Liver (tissue), 9 donors: ENCODE results near the gene AIPL1. TPM values are rescaled to one million over a fixed set of nuclear protein-coding genes. Genes with fewer than 3 reads are reported as not detected.

Experiments
- DNase-seq: peaks from one replicate; pipeline ENCODE4 v3.0.0-alpha.2; 2017; ENCODE audit warnings: low spot score
- H3K27ac ChIP-seq, 2 donors: one replicate each; pipeline ENCODE4 v1.7.0; 2013; ENCODE audit warnings: inconsistent platforms in 2 of 2, low read length in 2 of 2, control low read depth in 1 of 2, low read depth in 1 of 2, mild to moderate bottlenecking in 1 of 2
- H3K27me3 ChIP-seq, 4 donors: one replicate each; pipeline versions ENCODE4 v1.6.1 to v1.7.0; 2013; ENCODE audit warnings: low read length in 3 of 4, inconsistent platforms in 1 of 4, mild to moderate bottlenecking in 1 of 4, moderate library complexity in 1 of 4; ENCODE audit not compliant: control insufficient read depth in 4 of 4, insufficient read depth in 4 of 4
- H3K36me3 ChIP-seq, 4 donors: one replicate each; pipeline versions ENCODE4 v1.6.1 to v1.7.0; 2013; ENCODE audit warnings: low read length in 3 of 4, mild to moderate bottlenecking in 3 of 4, low read depth in 1 of 4, moderate library complexity in 1 of 4; ENCODE audit not compliant: control insufficient read depth in 4 of 4, insufficient read depth in 3 of 4
- H3K4me1 ChIP-seq, 4 donors: one replicate each; pipeline versions ENCODE4 v1.6.1 to v1.7.0; 2013; ENCODE audit warnings: low read length in 3 of 4, mild to moderate bottlenecking in 3 of 4, moderate library complexity in 1 of 4; ENCODE audit not compliant: control insufficient read depth in 4 of 4, insufficient read depth in 4 of 4
- H3K4me3 ChIP-seq, 3 donors: one replicate each; pipeline versions ENCODE4 v1.6.1 to v1.7.0; 2013; ENCODE audit warnings: low read length in 3 of 3, control low read depth in 1 of 3, low read depth in 1 of 3, mild to moderate bottlenecking in 1 of 3
- H3K9ac ChIP-seq, 2 donors: one replicate each; pipeline ENCODE4 v1.7.0; 2013; ENCODE audit warnings: low read length in 2 of 2, mild to moderate bottlenecking in 2 of 2, moderate library complexity in 2 of 2, control low read depth in 1 of 2, low read depth in 1 of 2
- H3K9me3 ChIP-seq, 4 donors: one replicate each; pipeline versions ENCODE4 v1.6.1 to v1.7.0; 2013; ENCODE audit warnings: low read length in 3 of 4; ENCODE audit not compliant: control insufficient read depth in 4 of 4
- EGR1 ChIP-seq, 2 donors: IDR thresholded peaks; 2 replicates each; pipeline ENCODE4 v1.6.1; 2016 to 2018; ENCODE audit warnings: antibody characterized with exemption in 2 of 2, low read depth in 2 of 2
- FOXA1 ChIP-seq: IDR thresholded peaks from 2 replicates; pipeline ENCODE4 v1.6.1; 2016; ENCODE audit warnings: antibody characterized with exemption
- GABPA ChIP-seq, 2 donors: IDR thresholded peaks in 1 of 2; conservative IDR thresholded peaks in 1 of 2; 2 replicates each; pipeline ENCODE4 v1.6.1; 2016; ENCODE audit warnings: antibody characterized with exemption in 2 of 2, mild to moderate bottlenecking in 1 of 2, moderate library complexity in 1 of 2
- HNF4A ChIP-seq, 2 donors: conservative IDR thresholded peaks; 2 replicates each; pipeline ENCODE4 v1.6.1; 2016; ENCODE audit warnings: antibody characterized with exemption in 2 of 2, mild to moderate bottlenecking in 2 of 2
- JUND ChIP-seq, 2 donors: IDR thresholded peaks; 2 replicates each; pipeline ENCODE4 v1.6.1; 2016; ENCODE audit warnings: antibody characterized with exemption in 2 of 2
- NR2F2 ChIP-seq: IDR thresholded peaks from 2 replicates; pipeline ENCODE4 v1.6.1; 2016; ENCODE audit warnings: antibody characterized with exemption
- RAD21 ChIP-seq, 2 donors: IDR thresholded peaks; 2 replicates each; pipeline ENCODE4 v1.6.1; 2016; ENCODE audit warnings: antibody characterized with exemption in 2 of 2, mild to moderate bottlenecking in 2 of 2
- RXRA ChIP-seq, 2 donors: IDR thresholded peaks; 2 replicates each; pipeline ENCODE4 v1.6.1; 2017 to 2018; ENCODE audit warnings: antibody characterized with exemption in 2 of 2, mild to moderate bottlenecking in 1 of 2
- TAF1 ChIP-seq: conservative IDR thresholded peaks from 2 replicates; pipeline ENCODE4 v1.6.1; 2016; ENCODE audit warnings: antibody characterized with exemption, mild to moderate bottlenecking
- YY1 ChIP-seq: IDR thresholded peaks from 2 replicates; pipeline ENCODE4 v1.6.1; 2016; ENCODE audit warnings: antibody characterized with exemption, mild to moderate bottlenecking
- WGBS: extraction: QIAGEN DNeasy Blood & Tissue Kit; methylation state at CpG from one replicate; pipeline ENCODE4 v1.1.7; 2013; 5-methylcytosine and 5-hydroxymethylcytosine counted together
- polyA plus RNA-seq, 2 donors: library from polyadenylated mRNA; stranded (reverse) in 1 of 2; unstranded in 1 of 2; fragments of 200-250 nt in 1 of 2; fragments of >200 nt in 1 of 2; fragmentation: Nextera tagmentation in 1 of 2; extraction: Ambion mirVana in 1 of 2; gene quantifications; one replicate each; pipeline versions ENCODE4 v1.2.1 to v1.2.3, GENCODE V29; 2013 to 2015
- total RNA-seq, 2 donors: library from RNA; depleted of rRNA; stranded (reverse); fragments of >200 nt; gene quantifications; one replicate each; pipeline ENCODE4 v1.2.3, GENCODE V29; 2014
- TF ChIP-seq, protein P1 (sequence below): fragments of 150-350 bp; IDR thresholded peaks from 2 replicates; pipeline ENCODE4 v1.5.1; 2017; ENCODE audit warnings: improper control_type of control experiment, low read depth, low read length; ENCODE audit not compliant: missing input control
- TF ChIP-seq, protein P2 (sequence below): IDR thresholded peaks from 2 replicates; pipeline ENCODE4 v1.6.1; 2016; ENCODE audit warnings: antibody characterized with exemption
- TF ChIP-seq, protein P3 (sequence below): IDR thresholded peaks from 2 replicates; pipeline ENCODE4 v1.6.1; 2016; ENCODE audit warnings: antibody characterized with exemption
- donor health status: healthy.
- donor health status: healthy.
- donor health status: healthy.
- donor health status: healthy.
- donor health status: healthy.

The AIPL1 gene
- total and polyA plus RNA-seq, 4 donors, result not detected

DNA sequence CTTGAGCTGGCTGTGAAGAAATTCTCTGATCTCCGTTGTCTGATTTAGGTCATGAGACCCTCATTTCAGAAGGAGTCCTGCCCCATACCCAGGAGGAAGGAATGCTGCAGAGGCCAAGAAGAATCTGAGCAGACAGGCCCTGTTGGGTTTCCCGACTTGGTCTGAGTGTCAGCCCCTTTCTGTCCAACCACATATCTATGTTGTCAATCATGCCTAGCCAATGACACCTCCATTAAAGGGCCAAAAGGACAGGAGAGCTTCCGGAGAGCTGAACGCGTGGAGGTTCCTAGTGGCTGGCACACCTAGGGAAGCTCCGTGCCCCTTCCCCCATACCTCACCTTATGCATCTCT is 47.2 kb upstream of the AIPL1 start (continued):
- no peak for TF ChIP-seq GABPA (IDR thresholded peaks at IDR 0.05 in 1 of 2, conservative IDR thresholded peaks at IDR 0.05 in 1 of 2)
- no peak for TF ChIP-seq YY1
- no peak for TF ChIP-seq FOXA1
- no peak for TF ChIP-seq NR2F2
- TF ChIP-seq JUND (IDR thresholded peaks at IDR 0.05), result no peak
- no peak for TF ChIP-seq RXRA (IDR thresholded peaks at IDR 0.05)

DNA sequence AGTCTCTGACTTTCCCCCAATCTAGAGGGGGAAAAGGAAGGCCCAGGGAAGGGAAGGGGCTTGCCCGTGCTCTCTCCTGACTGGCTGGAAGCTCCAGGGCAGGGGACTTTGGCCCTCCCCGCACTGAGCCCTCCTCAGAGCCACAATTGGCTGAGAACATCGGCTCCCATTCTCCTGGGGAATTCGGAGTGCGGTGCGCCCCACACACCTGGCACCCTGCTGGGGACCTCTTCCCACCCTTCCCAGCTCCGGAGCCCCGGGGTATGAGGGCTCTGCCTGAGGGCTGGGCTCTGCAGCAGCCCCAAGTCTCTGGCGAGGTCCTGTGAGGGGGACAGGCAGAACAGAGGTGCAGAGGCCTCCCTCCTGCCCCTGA is 45.4 kb upstream of the AIPL1 start:
- H3K4me1 ChIP-seq, result no peaks in the 10 kb centered on the region
- H3K27me3 ChIP-seq, result no peaks in the 10 kb centered on the region
- TF ChIP-seq, protein P1, sequence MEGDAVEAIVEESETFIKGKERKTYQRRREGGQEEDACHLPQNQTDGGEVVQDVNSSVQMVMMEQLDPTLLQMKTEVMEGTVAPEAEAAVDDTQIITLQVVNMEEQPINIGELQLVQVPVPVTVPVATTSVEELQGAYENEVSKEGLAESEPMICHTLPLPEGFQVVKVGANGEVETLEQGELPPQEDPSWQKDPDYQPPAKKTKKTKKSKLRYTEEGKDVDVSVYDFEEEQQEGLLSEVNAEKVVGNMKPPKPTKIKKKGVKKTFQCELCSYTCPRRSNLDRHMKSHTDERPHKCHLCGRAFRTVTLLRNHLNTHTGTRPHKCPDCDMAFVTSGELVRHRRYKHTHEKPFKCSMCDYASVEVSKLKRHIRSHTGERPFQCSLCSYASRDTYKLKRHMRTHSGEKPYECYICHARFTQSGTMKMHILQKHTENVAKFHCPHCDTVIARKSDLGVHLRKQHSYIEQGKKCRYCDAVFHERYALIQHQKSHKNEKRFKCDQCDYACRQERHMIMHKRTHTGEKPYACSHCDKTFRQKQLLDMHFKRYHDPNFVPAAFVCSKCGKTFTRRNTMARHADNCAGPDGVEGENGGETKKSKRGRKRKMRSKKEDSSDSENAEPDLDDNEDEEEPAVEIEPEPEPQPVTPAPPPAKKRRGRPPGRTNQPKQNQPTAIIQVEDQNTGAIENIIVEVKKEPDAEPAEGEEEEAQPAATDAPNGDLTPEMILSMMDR, result no peak
- TF ChIP-seq HNF4A (conservative IDR thresholded peaks at IDR 0.05), result no peak
- no peak overlapping the region for H3K9ac ChIP-seq
- DNase-seq, result no peak
- no peaks in the 10 kb centered on the region for H3K36me3 ChIP-seq
- 56% methylated on average over 9 of the region's 9 CpGs for WGBS
- H3K4me3 ChIP-seq, result no peak overlapping the region
- H3K9me3 ChIP-seq, result no peaks in the 10 kb centered on the region
- no peak overlapping the region for H3K27ac ChIP-seq

DNA sequence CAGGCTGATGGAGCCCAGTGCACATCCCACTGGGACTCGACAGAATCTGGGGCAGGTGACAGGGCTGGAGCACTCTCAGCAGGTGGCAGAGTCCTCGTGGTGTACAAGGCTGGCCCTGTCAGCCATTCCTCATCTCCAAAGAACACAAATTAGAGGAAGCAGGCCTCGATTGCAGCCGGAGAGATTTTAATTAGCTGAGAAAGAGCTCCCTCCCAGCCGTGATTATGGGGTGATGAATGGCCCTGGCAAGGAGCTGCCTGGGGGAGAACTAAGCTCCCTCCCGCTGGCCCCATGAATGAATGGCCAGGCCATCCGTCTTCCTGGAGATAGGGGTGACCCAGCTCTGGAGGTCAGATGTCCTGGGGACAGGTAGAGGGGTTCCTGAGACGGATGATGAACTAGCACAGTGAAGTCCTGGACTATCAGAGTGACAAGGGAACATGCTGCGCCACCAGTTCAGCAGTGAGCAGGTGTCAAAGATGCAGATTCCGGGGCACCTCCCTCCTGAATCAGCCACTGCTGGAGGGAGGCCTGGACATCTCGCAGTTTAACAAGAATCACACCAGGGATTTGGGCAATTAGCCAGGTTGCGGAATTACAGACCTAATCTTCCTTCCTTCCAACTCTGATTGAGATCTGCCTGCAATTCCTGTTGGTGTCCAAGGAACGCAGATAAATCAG is 44.8 kb upstream of the AIPL1 start:
- H3K9ac ChIP-seq, result no peak overlapping the region
- no peaks in the 10 kb centered on the region for H3K4me1 ChIP-seq
- DNase-seq, result no peak
- TF ChIP-seq TAF1, result no peak
- TF ChIP-seq, protein P2, sequence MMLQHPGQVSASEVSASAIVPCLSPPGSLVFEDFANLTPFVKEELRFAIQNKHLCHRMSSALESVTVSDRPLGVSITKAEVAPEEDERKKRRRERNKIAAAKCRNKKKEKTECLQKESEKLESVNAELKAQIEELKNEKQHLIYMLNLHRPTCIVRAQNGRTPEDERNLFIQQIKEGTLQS, result no peak
- TF ChIP-seq RAD21 (IDR thresholded peaks at IDR 0.05), result no peak
- no peak for TF ChIP-seq EGR1 (IDR thresholded peaks at IDR 0.05; ENCODE audit: low read depth in 2 of 2)
- no peak for TF ChIP-seq GABPA (IDR thresholded peaks at IDR 0.05 in 1 of 2, conservative IDR thresholded peaks at IDR 0.05 in 1 of 2)
- no peak for TF ChIP-seq YY1
- TF ChIP-seq, protein P3, sequence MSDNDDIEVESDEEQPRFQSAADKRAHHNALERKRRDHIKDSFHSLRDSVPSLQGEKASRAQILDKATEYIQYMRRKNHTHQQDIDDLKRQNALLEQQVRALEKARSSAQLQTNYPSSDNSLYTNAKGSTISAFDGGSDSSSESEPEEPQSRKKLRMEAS, result no peak
- TF ChIP-seq, protein P1, result no peak
- H3K27me3 ChIP-seq, result no peaks in the 10 kb centered on the region
- H3K4me3 ChIP-seq, result no peak overlapping the region
- H3K9me3 ChIP-seq, result no peaks in the 10 kb centered on the region
- no peak overlapping the region for H3K27ac ChIP-seq
- WGBS, result 67% methylated on average over 13 of the region's 13 CpGs
- H3K36me3 ChIP-seq, result no peaks in the 10 kb centered on the region
